ENCODE data around the gene MPZL3.

The MPZL3 gene

GRCh38 chr11:118180300-118180703, 71.9 kb downstream of the MPZL3 start:
- no peak for DNase-seq

- no peak for DNase-seq
These were observed 75.4 kb downstream of the MPZL3 start for GRCh38 chr11:118176778-118177134.

Data from amniotic stem cell (primary cell).